ENCODE data around the gene ANKRD30B.
"Not testable (repeated sequence)": the region's sequence is repeated elsewhere in the genome, so short reads cannot be mapped to it uniquely, and the experiment has no call there.

GRCh38 chr18:14797969-14798764, 50.2 kb downstream of the ANKRD30B start:
- not testable (repeated sequence) for TF ChIP-seq USF1 (IDR thresholded peaks at IDR 0.05; ENCODE audit: borderline replicate concordance, low read depth); CTCF (IDR thresholded peaks at IDR 0.05); POLR2AphosphoS5 (IDR thresholded peaks at IDR 0.05; ENCODE audit: low read depth, low read length); RCOR1 (IDR thresholded peaks at IDR 0.05; ENCODE audit: low read length); CHD2 (IDR thresholded peaks at IDR 0.05; ENCODE audit: low read length, partially characterized antibody); GABPA (IDR thresholded peaks at IDR 0.05; ENCODE audit: low read depth); TAF1 (IDR thresholded peaks at IDR 0.05; ENCODE audit: borderline replicate concordance, low read depth, low read length)
